H1 (cell line): ENCODE measurements around the gene IAPP. TPM values are rescaled to one million over a fixed set of nuclear protein-coding genes. Genes with fewer than 3 reads are reported as not detected.
A peak's percentile ranks its signal among the peaks of the same experiment; 100 is the strongest.
"Not testable (repeated sequence)": the region's sequence is repeated elsewhere in the genome, so short reads cannot be mapped to it uniquely, and the experiment has no call there.

Experiments
- CTCF ChIA-PET: fragments of 300-600 bp; sonication (Branson Sonifier 250); formaldehyde crosslinking; loops from one replicate; lab custom pipeline; 2021; ENCODE audit not compliant: partially characterized antibody; lab: Charles Lee
- POLR2A ChIA-PET: fragments of 300-600 bp; sonication (Branson Sonifier 250); formaldehyde crosslinking; loops from one replicate; lab custom pipeline; 2021; ENCODE audit warnings: inconsistent platforms; ENCODE audit not compliant: partially characterized antibody; lab: Charles Lee
- DNase-seq, 2 experiments: peaks; one replicate each; pipeline versions ENCODE4 v3.0.0 to v3.0.0-alpha.2; 2010 to 2022; ENCODE audit warnings: low spot score in 2 of 2, low read depth in 1 of 2, mixed read lengths in 1 of 2
- FAIRE-seq: peaks from 2 replicates; lab custom pipeline; 2011; peaks lifted over from hg19 to GRCh38; lab: Jason Lieb, UNC
- H2AFZ ChIP-seq: 2 replicates; pipeline ENCODE4 v1.8.1; 2012; ENCODE audit warnings: low read length, inconsistent platforms
- H2AK5ac ChIP-seq: 2 replicates; pipeline ENCODE4 v1.6.1; 2013; ENCODE audit warnings: low read depth, low read length
- H2BK120ac ChIP-seq: replicated peaks from 2 replicates; pipeline ENCODE3; 2013; ENCODE audit warnings: low read depth, low read length, inconsistent platforms
- H2BK12ac ChIP-seq: 2 replicates; pipeline ENCODE4 v1.6.1; 2013; ENCODE audit warnings: low read depth, low read length
- H2BK15ac ChIP-seq: 2 replicates; pipeline ENCODE4 v1.6.1; 2013; ENCODE audit warnings: low read length
- H2BK20ac ChIP-seq: 2 replicates; pipeline ENCODE4 v1.6.1; 2013; ENCODE audit warnings: low read length
- H2BK5ac ChIP-seq: 2 replicates; pipeline ENCODE4 v1.6.1; 2013; ENCODE audit warnings: low read depth, low read length
- H3K14ac ChIP-seq: 2 replicates; pipeline ENCODE4 v1.6.1; 2013; ENCODE audit warnings: inconsistent platforms; ENCODE audit not compliant: insufficient read length
- H3K18ac ChIP-seq: 2 replicates; pipeline ENCODE4 v1.6.1; 2013; ENCODE audit warnings: low read length; ENCODE audit errors: extremely low read depth
- H3K23ac ChIP-seq: 2 replicates; pipeline ENCODE4 v1.6.1; 2013; ENCODE audit warnings: inconsistent platforms; ENCODE audit not compliant: insufficient read length
- H3K23me2 ChIP-seq: 2 replicates; pipeline ENCODE4 v1.6.1; 2013; ENCODE audit warnings: low read depth, low read length
- H3K27ac ChIP-seq: 2 replicates; pipeline ENCODE4 v1.6.1; 2011; ENCODE audit warnings: low read depth, low read length, inconsistent platforms
- H3K27me3 ChIP-seq, 4 experiments: replicated peaks in 1 of 4; 1 replicate in 1 of 4; 2 replicates in 3 of 4; pipeline versions ENCODE4 v1.6.1 to v1.8.1; 2011 to 2013; ENCODE audit warnings: low read length in 3 of 4, mild to moderate bottlenecking in 3 of 4, inconsistent platforms in 2 of 4, mixed read lengths in 2 of 4, moderate library complexity in 1 of 4; ENCODE audit not compliant: control insufficient read depth in 3 of 4, insufficient read depth in 3 of 4; ENCODE audit errors: extremely low read depth in 1 of 4
- H3K36me3 ChIP-seq, 4 experiments: 2 replicates each; pipeline versions ENCODE4 v1.6.1 to v1.8.1; 2011 to 2013; ENCODE audit warnings: mild to moderate bottlenecking in 4 of 4, low read length in 3 of 4, moderate library complexity in 2 of 4, control low read depth in 1 of 4, inconsistent platforms in 1 of 4; ENCODE audit not compliant: insufficient read depth in 4 of 4, control insufficient read depth in 2 of 4
- H3K4ac ChIP-seq: replicated peaks from 2 replicates; pipeline ENCODE3; 2013; ENCODE audit warnings: low read length, low read depth, mixed read lengths, inconsistent platforms; ENCODE audit not compliant: insufficient read length
- H3K4me1 ChIP-seq, 4 experiments: replicated peaks in 1 of 4; 1 replicate in 1 of 4; 2 replicates in 3 of 4; pipeline versions ENCODE4 v1.6.1 to v1.8.1; 2011 to 2013; ENCODE audit warnings: low read length in 3 of 4, inconsistent platforms in 2 of 4, mixed read lengths in 1 of 4; ENCODE audit not compliant: insufficient read depth in 4 of 4, control insufficient read depth in 3 of 4
- H3K4me2 ChIP-seq, 2 experiments: 2 replicates each; pipeline versions ENCODE4 v1.6.1 to v1.8.1; 2011 to 2013; ENCODE audit warnings: low read depth in 2 of 2, low read length in 2 of 2, control low read depth in 1 of 2, inconsistent platforms in 1 of 2, mild to moderate bottlenecking in 1 of 2; ENCODE audit not compliant: insufficient read depth in 1 of 2
- H3K4me3 ChIP-seq, 4 experiments: fragments of 200-600, 300-600 bp in 1 of 4; sonication (generic), shearing (Covaris generic), sonication (Bioruptor Twin) in 1 of 4; 2 replicates each; pipeline versions ENCODE4 v1.5.1 to v1.8.1; 2011 to 2016; ENCODE audit warnings: low read length in 4 of 4, low read depth in 3 of 4, control low read depth in 2 of 4, inconsistent platforms in 2 of 4, mild to moderate bottlenecking in 2 of 4, mixed read lengths in 1 of 4, moderate library complexity in 1 of 4; ENCODE audit not compliant: insufficient read depth in 2 of 4; ENCODE audit errors: extremely low read depth in 1 of 4
- H3K56ac ChIP-seq: replicated peaks from 2 replicates; pipeline ENCODE3; 2013; ENCODE audit warnings: low read depth, mild to moderate bottlenecking, mixed read lengths, low read length, inconsistent platforms; ENCODE audit not compliant: insufficient read length
- H3K79me1 ChIP-seq: 2 replicates; pipeline ENCODE4 v1.6.1; 2013; ENCODE audit warnings: low read depth, low read length, control low read depth
- H3K79me2 ChIP-seq, 2 experiments: 2 replicates each; pipeline versions ENCODE4 v1.6.1 to v1.8.1; 2012 to 2013; ENCODE audit warnings: low read length in 2 of 2, mild to moderate bottlenecking in 2 of 2, inconsistent platforms in 1 of 2; ENCODE audit not compliant: insufficient read depth in 2 of 2, control insufficient read depth in 1 of 2
- H3K9ac ChIP-seq, 4 experiments: replicated peaks in 1 of 4; 1 replicate in 1 of 4; 2 replicates in 3 of 4; pipeline versions ENCODE4 v1.6.1 to v1.8.1; 2011 to 2013; ENCODE audit warnings: low read depth in 3 of 4, low read length in 3 of 4, control low read depth in 2 of 4, mild to moderate bottlenecking in 2 of 4, moderate library complexity in 2 of 4, inconsistent platforms in 1 of 4; ENCODE audit errors: extremely low read depth in 1 of 4
- H3K9me3 ChIP-seq, 2 experiments: 2 replicates each; pipeline versions ENCODE4 v1.6.1 to v1.8.1; 2012 to 2013; ENCODE audit warnings: mild to moderate bottlenecking in 2 of 2, moderate library complexity in 2 of 2, control low read depth in 1 of 2, inconsistent platforms in 1 of 2, low read depth in 1 of 2, low read length in 1 of 2, mixed read lengths in 1 of 2; ENCODE audit not compliant: insufficient read depth in 2 of 2
- H4K20me1 ChIP-seq, 2 experiments: replicated peaks in 1 of 2; 2 replicates each; pipeline versions ENCODE3 to v1.8.1; 2011 to 2013; ENCODE audit warnings: inconsistent platforms in 2 of 2, low read length in 2 of 2, mild to moderate bottlenecking in 1 of 2; ENCODE audit not compliant: insufficient read depth in 2 of 2, control insufficient read depth in 1 of 2
- H4K5ac ChIP-seq: 2 replicates; pipeline ENCODE4 v1.6.1; 2013; ENCODE audit warnings: low read length, low read depth, mixed read lengths, inconsistent platforms; ENCODE audit not compliant: insufficient read length
- H4K8ac ChIP-seq: 2 replicates; pipeline ENCODE4 v1.8.0; 2013; ENCODE audit warnings: mild to moderate bottlenecking, moderate library complexity, low read length, inconsistent platforms; ENCODE audit not compliant: insufficient read depth; ENCODE audit errors: extremely low read depth
- H4K91ac ChIP-seq: replicated peaks from 2 replicates; pipeline ENCODE3; 2013; ENCODE audit warnings: low read length, mixed read lengths, inconsistent platforms; ENCODE audit not compliant: insufficient read length
- WGBS, 2 experiments: shearing (Covaris generic) in 1 of 2; methylation state at CpG; one replicate each; pipeline versions ENCODE4 v1.1.6 to v1.1.7; 2013 to 2015; ENCODE audit warnings: low lambda C conversion rate in 2 of 2, mixed read lengths in 2 of 2, inconsistent platforms in 1 of 2, low coverage in 1 of 2, missing lambda C conversion rate in 1 of 2; ENCODE audit not compliant: insufficient replicate concordance in 2 of 2, insufficient coverage in 1 of 2, insufficient read length in 1 of 2; ENCODE audit errors: extremely low coverage in 1 of 2, missing lambda C conversion rate in 1 of 2; 5-methylcytosine and 5-hydroxymethylcytosine counted together
- polyA plus RNA-seq, 7 experiments: library from polyadenylated mRNA; depleted of rRNA in 3 of 7; stranded (reverse) in 5 of 7; unstranded in 2 of 7; fragments of >200 nt in 5 of 7; fragments of 200-250 nt in 2 of 7; gene quantifications; 1 replicate in 5 of 7; 2 replicates in 1 of 7; 4 replicates in 1 of 7; pipeline versions ENCODE4 v1.2.1 to v1.2.3, GENCODE V29; 2011 to 2013; ENCODE audit warnings: missing spikeins in 2 of 7, mixed read lengths in 2 of 7
- total RNA-seq: library from RNA; stranded (reverse); fragmentation: NEBNext Ultra II Directional; extraction: Animal tissue kit (Norgen Biotek cat#: 25700); gene quantifications from 2 replicates; pipeline ENCODE4 v1.2.1, GENCODE V29; 2021

The IAPP gene
- total and polyA plus RNA-seq, 2 of the 8 experiments (the other 6 are each of a cell fraction or from before 2014, with no cell fraction given) = not detected

- H3K27me3 ChIP-seq, H3K4ac ChIP-seq, H4K5ac ChIP-seq, H4K8ac ChIP-seq, H2BK5ac ChIP-seq, H3K27ac ChIP-seq, FAIRE-seq, H3K14ac ChIP-seq, H2AK5ac ChIP-seq, H4K91ac ChIP-seq, H3K4me3 ChIP-seq, H3K4me1 ChIP-seq, H3K9ac ChIP-seq, DNase-seq, H2BK20ac ChIP-seq, H3K23ac ChIP-seq, H3K18ac ChIP-seq, H3K56ac ChIP-seq, H3K36me3 ChIP-seq, H2BK120ac ChIP-seq, H2AFZ ChIP-seq, H3K79me1 ChIP-seq, H2BK12ac ChIP-seq, H3K9me3 ChIP-seq, H4K20me1 ChIP-seq, H3K79me2 ChIP-seq, H3K23me2 ChIP-seq: not testable (repeated sequence)
- Histone ChIP-seq H2BK15ac (0 out of 2 replicates have a peak overlapping the region, but pooled peaks have one; percentile 34), H3K4me2 (peak overlapping the region in 1 of 2 experiments; percentile 54; a peak in 1 of 4 replicates)
- CTCF ChIA-PET = interaction anchor here (0.7 kb wide), 1 partner anchor 19 kb away, joined by 3 read pairs; the partner anchor contains the start of gene PYROXD1
- POLR2A ChIA-PET = interaction anchor here (1.2 to 1.9 kb wide), 3 partner anchors 19 to 238 kb away, joined by 3 to 5 read pairs (median 4); partner anchors contain the start of gene PYROXD1
- WGBS, 2 experiments = 91% methylated on average over 5 of the region's 5 CpGs; no CpG with 5 or more reads in 1 of the 2 experiments
These were observed 45.7 kb downstream of the IAPP start for GRCh38 chr12:21418398-21418797.
